ENCODE results near the gene ACR.

- no peak for TF ChIP-seq CTCF (IDR thresholded peaks at IDR 0.05; ENCODE audit: low read depth, low read length, poor library complexity, severe bottlenecking)
- TF ChIP-seq EZH2phosphoT487 (IDR thresholded peaks at IDR 0.05; ENCODE audit: borderline replicate concordance, low read length), result no peak
Measured at GRCh38 chr22:50733521-50734342, 4.3 kb upstream of the ACR start.

Measured in DOHH2 (cell line).